SK-N-SH treated with all-trans-retinoic acid at 6 μM for 48 hours (cell line): ENCODE results near the gene ATP5PD.
A peak's percentile ranks its signal among the peaks of the same experiment; 100 is the strongest.

ENCODE experiments used
- ATAC-seq: fragments of 200-7000 bp; cut with Tn5 transposase; 3 replicates; pipeline ENCODE4 v1.9.1; 2020; ENCODE audit warnings: mild to moderate bottlenecking, moderate library complexity
- ARNTL ChIP-seq: fragments of 450-650 bp; formaldehyde crosslinking; IDR thresholded peaks from 2 replicates; pipeline ENCODE4 v1.5.0; 2020; ENCODE audit warnings: low read depth, mild to moderate bottlenecking, moderate library complexity, borderline replicate concordance
- BACH2 ChIP-seq: fragments of 250-450 bp; sonication (Bioruptor Pico); IDR thresholded peaks from 2 replicates; pipeline ENCODE4 v1.9.0; 2021; ENCODE audit warnings: mild to moderate bottlenecking, borderline replicate concordance
- CSDC2 ChIP-seq: fragments of 250-450 bp; sonication (Bioruptor Pico); IDR thresholded peaks from 2 replicates; pipeline ENCODE4 v1.5.0; 2020; ENCODE audit warnings: mild to moderate bottlenecking, moderate library complexity
- GLIS3 ChIP-seq: fragments of 250-450 bp; sonication (Bioruptor Pico); IDR thresholded peaks from 2 replicates; pipeline ENCODE4 v1.5.0; 2020; ENCODE audit warnings: mild to moderate bottlenecking, moderate library complexity
- OSR1 ChIP-seq: fragments of 250-450 bp; sonication (Bioruptor Pico); IDR thresholded peaks from 2 replicates; pipeline ENCODE4 v1.8.0; 2022; ENCODE audit warnings: moderate library complexity, mild to moderate bottlenecking, inconsistent platforms
- PATZ1 ChIP-seq: fragments of 250-450 bp; sonication (Bioruptor Pico); IDR thresholded peaks from 2 replicates; pipeline ENCODE4 v1.8.0; 2020; ENCODE audit warnings: mild to moderate bottlenecking, moderate library complexity, borderline replicate concordance
- POU6F1 ChIP-seq: fragments of 250-450 bp; sonication (Bioruptor Pico); IDR thresholded peaks from 2 replicates; pipeline ENCODE4 v1.8.0; 2021; ENCODE audit warnings: low read depth, mild to moderate bottlenecking, moderate library complexity, borderline replicate concordance
- PPARA ChIP-seq: fragments of 250-450 bp; sonication (Bioruptor Pico); IDR thresholded peaks from 2 replicates; pipeline ENCODE4 v1.5.0; 2020; ENCODE audit warnings: mild to moderate bottlenecking, borderline replicate concordance
- SNAI2 ChIP-seq: fragments of 250-450 bp; sonication (Bioruptor Pico); IDR thresholded peaks from 2 replicates; pipeline ENCODE4 v1.5.0; 2020; ENCODE audit warnings: mild to moderate bottlenecking, moderate library complexity
- TCF4 ChIP-seq: fragments of 250-450 bp; sonication (Bioruptor Pico); IDR thresholded peaks from 2 replicates; pipeline ENCODE4 v1.8.0; 2021; ENCODE audit warnings: mild to moderate bottlenecking, moderate library complexity, borderline replicate concordance
- TOX ChIP-seq: fragments of 250-450 bp; sonication (Bioruptor Pico); IDR thresholded peaks from 2 replicates; pipeline ENCODE4 v1.8.0; 2021; ENCODE audit warnings: mild to moderate bottlenecking, moderate library complexity, borderline replicate concordance
- ZC3H10 ChIP-seq: fragments of 250-450 bp; sonication (Bioruptor Pico); IDR thresholded peaks from 2 replicates; pipeline ENCODE4 v1.5.1; 2021; ENCODE audit warnings: mild to moderate bottlenecking, moderate library complexity
- ZFP3 ChIP-seq: fragments of 250-450 bp; sonication (Bioruptor Pico); IDR thresholded peaks from 2 replicates; pipeline ENCODE4 v1.5.0; 2020; ENCODE audit warnings: mild to moderate bottlenecking, moderate library complexity
- ZFP30 ChIP-seq: fragments of 450-650 bp; formaldehyde crosslinking; IDR thresholded peaks from 2 replicates; pipeline ENCODE4 v1.5.0; 2022; ENCODE audit warnings: mild to moderate bottlenecking, moderate library complexity
- ZNF565 ChIP-seq: fragments of 450-650 bp; formaldehyde crosslinking; conservative IDR thresholded peaks from 2 replicates; pipeline ENCODE4 v1.5.0; 2020; ENCODE audit warnings: low read depth, mild to moderate bottlenecking, moderate library complexity
- ZNF8 ChIP-seq: fragments of 450-650 bp; formaldehyde crosslinking; IDR thresholded peaks from 2 replicates; pipeline ENCODE4 v1.5.0; 2020; ENCODE audit warnings: mild to moderate bottlenecking, moderate library complexity
- TF ChIP-seq, protein P1 (sequence below): fragments of 250-450 bp; sonication (Bioruptor Pico); IDR thresholded peaks from 2 replicates; pipeline ENCODE4 v1.5.1; 2020; ENCODE audit warnings: low read depth, mild to moderate bottlenecking, moderate library complexity
- TF ChIP-seq, protein P2 (sequence below): fragments of 250-450 bp; sonication (Bioruptor Pico); IDR thresholded peaks from 2 replicates; pipeline ENCODE4 v1.5.0; 2020; ENCODE audit warnings: mild to moderate bottlenecking, moderate library complexity

The ATP5PD gene

GRCh38 chr17:75060434-75061054 lies 13.8 kb upstream of the ATP5PD start:
- TF ChIP-seq SNAI2 (CRISPR knock-in tag) (no peak), ZFP3 (no peak), PATZ1 (CRISPR knock-in tag) (no peak), ZC3H10 (CRISPR knock-in tag) (no peak), OSR1 (CRISPR knock-in tag) (no peak), ZNF565 (CRISPR knock-in tag) (no peak), BACH2 (CRISPR knock-in tag) (no peak), POU6F1 (CRISPR knock-in tag) (no peak)
- ATAC-seq: no peak

DNA sequence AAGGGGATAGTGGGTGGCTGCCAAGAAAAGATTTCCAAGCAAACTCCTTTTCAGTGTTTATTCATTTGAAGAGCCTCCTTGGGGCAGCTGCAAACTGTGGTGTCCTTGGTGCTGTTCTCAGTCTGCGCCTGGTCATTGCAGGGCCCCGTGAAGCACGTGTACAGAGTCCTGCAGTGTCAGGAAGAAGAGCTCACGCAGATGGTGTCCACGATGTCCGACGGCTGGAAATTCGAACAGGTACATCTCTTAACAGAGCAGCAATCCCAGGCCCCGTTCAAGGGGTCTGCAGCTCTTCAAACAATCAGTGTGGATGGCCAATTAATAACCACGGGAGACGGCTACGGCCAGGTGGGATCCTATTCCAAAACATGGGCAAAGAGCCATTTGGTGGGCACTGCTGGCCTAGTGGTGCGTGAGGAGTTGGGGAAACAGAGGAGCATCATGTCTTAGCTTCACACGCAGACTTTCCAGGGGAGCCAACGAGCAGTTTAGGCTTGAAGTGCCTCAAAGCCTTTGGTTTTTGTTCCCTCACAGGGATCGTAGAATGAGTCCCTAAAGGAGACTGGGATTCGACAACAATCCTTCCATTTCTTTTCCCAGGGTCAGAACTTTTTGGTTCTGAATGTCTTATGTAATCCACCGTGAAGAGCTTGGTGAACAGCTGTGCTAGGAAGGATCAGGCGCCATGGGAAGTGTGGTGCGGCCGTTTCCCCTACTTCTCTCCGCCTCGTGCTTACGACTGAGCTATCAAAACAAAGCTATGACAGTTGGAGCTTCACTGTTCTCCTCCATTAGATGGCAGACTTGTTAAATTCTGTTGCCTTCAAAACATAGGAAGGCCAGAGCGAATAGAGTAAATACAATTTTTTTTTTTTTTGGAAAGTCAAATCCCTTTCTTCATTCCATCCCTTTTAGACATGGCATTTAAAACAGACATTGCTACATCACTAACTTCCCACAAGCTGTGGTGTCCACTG lies 12.9 kb upstream of the ATP5PD start:
- TF ChIP-seq ARNTL (CRISPR knock-in tag) (no peak), ZFP30 (no peak), POU6F1 (CRISPR knock-in tag) (no peak), ZNF565 (CRISPR knock-in tag) (no peak), ZFP3 (no peak), CSDC2 (no peak), TCF4 (no peak), ZNF8 (CRISPR knock-in tag) (no peak), TOX (CRISPR knock-in tag) (no peak)
- TF ChIP-seq, protein P1, sequence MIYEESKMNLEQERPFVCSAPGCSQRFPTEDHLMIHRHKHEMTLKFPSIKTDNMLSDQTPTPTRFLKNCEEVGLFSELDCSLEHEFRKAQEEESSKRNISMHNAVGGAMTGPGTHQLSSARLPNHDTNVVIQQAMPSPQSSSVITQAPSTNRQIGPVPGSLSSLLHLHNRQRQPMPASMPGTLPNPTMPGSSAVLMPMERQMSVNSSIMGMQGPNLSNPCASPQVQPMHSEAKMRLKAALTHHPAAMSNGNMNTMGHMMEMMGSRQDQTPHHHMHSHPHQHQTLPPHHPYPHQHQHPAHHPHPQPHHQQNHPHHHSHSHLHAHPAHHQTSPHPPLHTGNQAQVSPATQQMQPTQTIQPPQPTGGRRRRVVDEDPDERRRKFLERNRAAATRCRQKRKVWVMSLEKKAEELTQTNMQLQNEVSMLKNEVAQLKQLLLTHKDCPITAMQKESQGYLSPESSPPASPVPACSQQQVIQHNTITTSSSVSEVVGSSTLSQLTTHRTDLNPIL (CRISPR knock-in tag): no peak
- TF ChIP-seq, protein P2, sequence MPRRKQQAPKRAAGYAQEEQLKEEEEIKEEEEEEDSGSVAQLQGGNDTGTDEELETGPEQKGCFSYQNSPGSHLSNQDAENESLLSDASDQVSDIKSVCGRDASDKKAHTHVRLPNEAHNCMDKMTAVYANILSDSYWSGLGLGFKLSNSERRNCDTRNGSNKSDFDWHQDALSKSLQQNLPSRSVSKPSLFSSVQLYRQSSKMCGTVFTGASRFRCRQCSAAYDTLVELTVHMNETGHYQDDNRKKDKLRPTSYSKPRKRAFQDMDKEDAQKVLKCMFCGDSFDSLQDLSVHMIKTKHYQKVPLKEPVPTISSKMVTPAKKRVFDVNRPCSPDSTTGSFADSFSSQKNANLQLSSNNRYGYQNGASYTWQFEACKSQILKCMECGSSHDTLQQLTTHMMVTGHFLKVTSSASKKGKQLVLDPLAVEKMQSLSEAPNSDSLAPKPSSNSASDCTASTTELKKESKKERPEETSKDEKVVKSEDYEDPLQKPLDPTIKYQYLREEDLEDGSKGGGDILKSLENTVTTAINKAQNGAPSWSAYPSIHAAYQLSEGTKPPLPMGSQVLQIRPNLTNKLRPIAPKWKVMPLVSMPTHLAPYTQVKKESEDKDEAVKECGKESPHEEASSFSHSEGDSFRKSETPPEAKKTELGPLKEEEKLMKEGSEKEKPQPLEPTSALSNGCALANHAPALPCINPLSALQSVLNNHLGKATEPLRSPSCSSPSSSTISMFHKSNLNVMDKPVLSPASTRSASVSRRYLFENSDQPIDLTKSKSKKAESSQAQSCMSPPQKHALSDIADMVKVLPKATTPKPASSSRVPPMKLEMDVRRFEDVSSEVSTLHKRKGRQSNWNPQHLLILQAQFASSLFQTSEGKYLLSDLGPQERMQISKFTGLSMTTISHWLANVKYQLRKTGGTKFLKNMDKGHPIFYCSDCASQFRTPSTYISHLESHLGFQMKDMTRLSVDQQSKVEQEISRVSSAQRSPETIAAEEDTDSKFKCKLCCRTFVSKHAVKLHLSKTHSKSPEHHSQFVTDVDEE (CRISPR knock-in tag): no peak
- ATAC-seq: peak; percentile 77

DNA sequence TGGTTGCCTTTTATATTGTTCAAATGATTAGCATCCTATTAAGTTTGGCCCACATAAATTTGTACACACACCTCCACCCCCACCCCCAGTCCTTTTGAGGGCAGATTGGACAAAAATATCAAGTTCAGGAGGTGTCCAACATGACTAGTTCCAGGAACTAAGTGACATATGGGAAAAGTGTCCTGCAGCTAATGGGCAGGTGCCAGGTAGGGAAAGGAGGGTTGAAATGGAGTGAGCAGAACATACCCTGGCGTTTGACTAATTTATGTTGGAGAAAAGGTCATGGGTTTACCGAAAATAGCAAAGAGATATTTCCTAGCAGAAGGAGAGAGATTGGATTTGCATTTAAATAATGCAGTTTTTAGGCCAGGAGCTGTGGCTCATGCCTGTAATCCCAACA lies 5.2 kb upstream of the ATP5PD start:
- ATAC-seq: no peak
- no peak for TF ChIP-seq GLIS3
- no peak for TF ChIP-seq PPARA (CRISPR knock-in tag)
- TF ChIP-seq ZFP3: no peak
